Astrocyte (in vitro differentiated cells and primary cell): ENCODE results near the gene PTPRN2.

ENCODE experiments used
- EZH2 ChIP-seq: IDR thresholded peaks from 2 replicates; pipeline ENCODE4 v1.6.1; 2012; ENCODE audit warnings: mild to moderate bottlenecking, low read length, inconsistent platforms; ENCODE audit not compliant: insufficient read depth
- TF ChIP-seq, protein P1 (sequence below): IDR thresholded peaks from 2 replicates; pipeline ENCODE4 v1.5.1; 2011; ENCODE audit warnings: low read depth, mild to moderate bottlenecking, inconsistent platforms, low read length, moderate library complexity; ENCODE audit not compliant: insufficient read depth

- TF ChIP-seq, protein P1, sequence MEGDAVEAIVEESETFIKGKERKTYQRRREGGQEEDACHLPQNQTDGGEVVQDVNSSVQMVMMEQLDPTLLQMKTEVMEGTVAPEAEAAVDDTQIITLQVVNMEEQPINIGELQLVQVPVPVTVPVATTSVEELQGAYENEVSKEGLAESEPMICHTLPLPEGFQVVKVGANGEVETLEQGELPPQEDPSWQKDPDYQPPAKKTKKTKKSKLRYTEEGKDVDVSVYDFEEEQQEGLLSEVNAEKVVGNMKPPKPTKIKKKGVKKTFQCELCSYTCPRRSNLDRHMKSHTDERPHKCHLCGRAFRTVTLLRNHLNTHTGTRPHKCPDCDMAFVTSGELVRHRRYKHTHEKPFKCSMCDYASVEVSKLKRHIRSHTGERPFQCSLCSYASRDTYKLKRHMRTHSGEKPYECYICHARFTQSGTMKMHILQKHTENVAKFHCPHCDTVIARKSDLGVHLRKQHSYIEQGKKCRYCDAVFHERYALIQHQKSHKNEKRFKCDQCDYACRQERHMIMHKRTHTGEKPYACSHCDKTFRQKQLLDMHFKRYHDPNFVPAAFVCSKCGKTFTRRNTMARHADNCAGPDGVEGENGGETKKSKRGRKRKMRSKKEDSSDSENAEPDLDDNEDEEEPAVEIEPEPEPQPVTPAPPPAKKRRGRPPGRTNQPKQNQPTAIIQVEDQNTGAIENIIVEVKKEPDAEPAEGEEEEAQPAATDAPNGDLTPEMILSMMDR: no peak
- TF ChIP-seq EZH2: no peak
Observed at GRCh38 chr7:157909370-157909769, 678.3 kb downstream of the PTPRN2 start.
